BJ (cell line): Measurements from ENCODE around the gene RAP1GAP. TPM values are rescaled to one million over a fixed set of nuclear protein-coding genes. Genes with fewer than 3 reads are reported as not detected.
"Not testable (repeated sequence)": the region's sequence is repeated elsewhere in the genome, so short reads cannot be mapped to it uniquely, and the experiment has no call there.

ENCODE experiments used
- CTCF ChIA-PET: fragments of 350-600 bp; formaldehyde crosslinking; extraction: SDS; loops from one replicate; lab custom pipeline; 2021; ENCODE audit warnings: antibody characterized with exemption, inconsistent platforms; lab: Yijun Ruan, JAX
- POLR2A ChIA-PET: fragments of 300-600 bp; sonication (Branson Sonifier 250); formaldehyde crosslinking; extraction: SDS; loops from one replicate; lab custom pipeline; 2021; ENCODE audit warnings: antibody characterized with exemption; lab: Charles Lee
- DNase-seq: peaks from one replicate; pipeline ENCODE4 v3.0.0-alpha.2; 2011; ENCODE audit warnings: low read depth
- H3K27me3 ChIP-seq: 2 replicates; pipeline ENCODE4 v1.6.0; 2011; ENCODE audit warnings: low read length; ENCODE audit not compliant: control insufficient read depth, insufficient read depth
- H3K36me3 ChIP-seq: 2 replicates; pipeline ENCODE4 v1.5.1; 2011; ENCODE audit warnings: low read length; ENCODE audit not compliant: control insufficient read depth, insufficient read depth
- H3K4me3 ChIP-seq: 2 replicates; pipeline ENCODE4 v1.5.1; 2011; ENCODE audit warnings: low read depth, mild to moderate bottlenecking, control low read depth, low read length
- polyA plus RNA-seq: library from polyadenylated mRNA; depleted of rRNA; stranded (reverse); fragments of >200 nt; gene quantifications from 2 replicates; pipeline ENCODE4 v1.2.3, GENCODE V29; 2011
- TF ChIP-seq, protein P1 (sequence below): IDR thresholded peaks from 2 replicates; pipeline ENCODE4 v1.5.1; 2011; ENCODE audit warnings: low read depth, mild to moderate bottlenecking, control low read depth, inconsistent platforms, low read length, moderate library complexity; ENCODE audit not compliant: insufficient read depth

Gene RAP1GAP
- polyA plus RNA-seq, 1 experiment: 0.16 TPM

DNA sequence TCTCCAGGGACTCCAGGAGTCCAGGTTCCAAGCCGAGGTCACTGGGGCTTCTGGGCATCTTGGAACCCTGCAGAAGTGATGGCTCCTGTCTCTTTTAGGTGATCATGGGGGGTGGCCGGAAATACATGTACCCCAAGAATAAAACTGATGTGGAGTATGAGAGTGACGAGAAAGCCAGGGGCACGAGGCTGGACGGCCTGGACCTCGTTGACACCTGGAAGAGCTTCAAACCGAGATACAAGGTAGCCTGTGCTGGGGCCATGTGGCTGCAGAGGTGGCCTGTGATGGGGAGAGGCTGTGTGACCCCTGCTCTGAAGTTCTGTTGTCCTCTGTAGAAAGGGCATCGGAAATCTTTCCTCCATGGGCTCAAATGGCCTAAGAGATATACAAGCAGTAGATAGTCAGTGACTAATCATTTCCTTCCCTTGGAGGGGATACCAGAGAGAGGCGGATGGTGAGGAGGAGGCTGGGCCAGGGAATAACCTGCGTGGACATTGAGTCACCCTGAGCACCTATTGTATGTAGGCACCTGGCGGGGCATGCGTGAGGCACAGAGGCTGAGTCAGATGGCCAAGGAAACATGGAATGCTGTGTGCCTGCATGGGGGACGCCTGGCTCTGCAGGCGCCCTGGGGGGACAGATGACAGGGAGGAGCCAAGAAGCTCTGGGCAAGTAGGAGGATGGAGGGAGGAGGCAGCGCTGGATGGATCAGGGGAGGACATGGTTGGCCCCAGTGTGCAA lies 101.0 kb downstream of the RAP1GAP start:
- TF ChIP-seq, protein P1, sequence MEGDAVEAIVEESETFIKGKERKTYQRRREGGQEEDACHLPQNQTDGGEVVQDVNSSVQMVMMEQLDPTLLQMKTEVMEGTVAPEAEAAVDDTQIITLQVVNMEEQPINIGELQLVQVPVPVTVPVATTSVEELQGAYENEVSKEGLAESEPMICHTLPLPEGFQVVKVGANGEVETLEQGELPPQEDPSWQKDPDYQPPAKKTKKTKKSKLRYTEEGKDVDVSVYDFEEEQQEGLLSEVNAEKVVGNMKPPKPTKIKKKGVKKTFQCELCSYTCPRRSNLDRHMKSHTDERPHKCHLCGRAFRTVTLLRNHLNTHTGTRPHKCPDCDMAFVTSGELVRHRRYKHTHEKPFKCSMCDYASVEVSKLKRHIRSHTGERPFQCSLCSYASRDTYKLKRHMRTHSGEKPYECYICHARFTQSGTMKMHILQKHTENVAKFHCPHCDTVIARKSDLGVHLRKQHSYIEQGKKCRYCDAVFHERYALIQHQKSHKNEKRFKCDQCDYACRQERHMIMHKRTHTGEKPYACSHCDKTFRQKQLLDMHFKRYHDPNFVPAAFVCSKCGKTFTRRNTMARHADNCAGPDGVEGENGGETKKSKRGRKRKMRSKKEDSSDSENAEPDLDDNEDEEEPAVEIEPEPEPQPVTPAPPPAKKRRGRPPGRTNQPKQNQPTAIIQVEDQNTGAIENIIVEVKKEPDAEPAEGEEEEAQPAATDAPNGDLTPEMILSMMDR: no peak
- ChIA-PET POLR2A (no interaction called here), CTCF (interaction anchor here (1.0 to 1.8 kb wide), 3 partner anchors 197 to 200 kb away, joined by 5 to 7 read pairs (median 5); no protein-coding TSS in a partner anchor)
- Histone ChIP-seq H3K27me3 (peaks cover 2% of the 10 kb centered on the region; the same call in 1 of the 2 replicates), H3K36me3 (no peaks in the 10 kb centered on the region), H3K4me3 (no peak overlapping the region)
- no peak for DNase-seq

DNA sequence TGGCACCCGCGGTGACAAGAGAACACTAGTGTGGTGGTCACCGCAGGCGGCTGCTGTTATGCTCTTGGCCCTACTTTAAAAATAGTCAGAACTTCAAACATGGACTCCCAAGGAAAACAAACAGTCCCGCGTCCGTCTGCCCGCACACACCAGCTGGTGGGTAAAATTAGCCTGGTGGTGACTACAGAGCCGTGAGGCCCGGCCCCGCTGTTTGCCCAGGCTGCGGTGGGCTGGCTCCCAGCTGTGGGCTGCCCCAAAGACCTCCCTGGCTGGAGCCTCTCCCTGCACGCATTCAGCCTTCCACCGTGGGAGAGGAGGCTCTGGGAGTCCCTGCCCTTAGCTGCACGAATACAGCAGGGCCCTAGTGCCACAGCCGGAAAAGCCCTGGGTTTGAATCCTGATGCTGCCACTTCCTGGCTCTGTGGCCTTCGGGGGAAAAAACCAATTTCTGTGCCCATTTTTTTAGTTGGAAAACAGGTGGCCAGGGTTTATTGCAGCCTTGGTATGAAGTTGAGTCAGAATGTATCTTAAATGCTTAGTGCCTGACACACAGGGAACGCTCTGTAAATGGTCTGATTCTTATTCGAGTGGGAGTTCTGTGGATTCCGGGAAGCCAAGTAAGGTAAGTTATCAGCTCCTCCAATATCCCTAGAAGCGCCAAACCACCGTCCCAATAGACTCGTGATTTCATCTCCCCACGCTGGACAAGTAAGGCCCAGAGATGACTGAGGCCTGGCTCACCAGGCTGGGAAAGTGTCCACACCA lies 101.7 kb downstream of the RAP1GAP start:
- Histone ChIP-seq H3K36me3 (no peaks in the 10 kb centered on the region), H3K27me3 (no peaks in the 10 kb centered on the region), H3K4me3 (no peak overlapping the region)
- DNase-seq: peak; percentile 73
- POLR2A ChIA-PET: no interaction called here
- TF ChIP-seq, protein P1: no peak
- CTCF ChIA-PET: interaction anchor here (1.6 to 1.8 kb wide), 3 partner anchors 58 to 197 kb away, joined by 5 to 7 read pairs (median 6); partner anchors contain the start of gene ALPL

DNA sequence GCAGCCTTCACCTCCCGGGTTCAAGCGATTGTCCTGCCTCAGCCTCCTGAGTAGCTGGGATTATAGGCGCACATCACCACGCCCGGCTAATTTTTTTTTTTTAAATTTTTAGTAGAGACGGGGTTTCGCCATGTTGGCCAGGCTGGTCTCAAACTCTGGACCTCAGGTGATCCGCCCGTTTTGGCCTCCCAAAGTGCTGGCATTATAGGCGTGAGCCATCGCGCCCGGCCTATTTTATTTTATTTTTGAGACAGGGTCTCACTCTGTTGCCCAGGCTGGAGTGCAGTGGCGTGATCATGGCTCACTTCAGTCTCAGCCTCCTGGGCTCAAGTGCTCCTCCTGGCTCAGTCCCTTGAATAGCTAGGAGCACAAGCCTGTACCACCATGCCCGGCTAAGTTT lies 102.8 kb downstream of the RAP1GAP start:
- CTCF ChIA-PET: interaction anchor here (1.6 kb wide), 1 partner anchor 57 kb away, joined by 6 read pairs; the partner anchor contains the start of gene ALPL
- H3K4me3 ChIP-seq, H3K27me3 ChIP-seq, DNase-seq, POLR2A ChIA-PET, H3K36me3 ChIP-seq: not testable (repeated sequence)

DNA sequence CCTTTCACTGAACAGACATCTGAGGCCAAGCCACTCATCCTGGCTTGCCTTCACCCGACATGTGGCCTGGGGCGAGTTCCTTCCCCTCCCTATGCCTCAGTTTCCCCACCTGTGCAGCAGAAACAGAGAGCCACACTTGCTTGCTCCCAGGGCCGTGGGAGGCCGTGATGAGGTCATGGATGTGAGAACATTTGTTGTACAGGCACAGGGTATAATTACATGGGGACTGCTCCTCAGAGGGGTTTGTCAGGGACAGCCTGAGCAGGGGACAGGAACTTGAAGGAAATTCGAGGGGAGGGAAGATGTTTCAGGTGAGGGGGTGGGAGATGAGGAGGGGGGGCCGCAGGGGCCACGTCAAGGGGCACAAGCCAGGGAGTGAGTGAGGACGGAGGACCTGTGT lies 103.9 kb downstream of the RAP1GAP start:
- ChIA-PET CTCF (no interaction called here), POLR2A (no interaction called here)
- Histone ChIP-seq H3K36me3 (no peaks in the 10 kb centered on the region), H3K4me3 (no peak overlapping the region), H3K27me3 (0 out of 2 replicates have a peak, but pooled peaks cover 3% of the 10 kb centered on the region)
- no peak for DNase-seq
- TF ChIP-seq, protein P1: no peak

DNA sequence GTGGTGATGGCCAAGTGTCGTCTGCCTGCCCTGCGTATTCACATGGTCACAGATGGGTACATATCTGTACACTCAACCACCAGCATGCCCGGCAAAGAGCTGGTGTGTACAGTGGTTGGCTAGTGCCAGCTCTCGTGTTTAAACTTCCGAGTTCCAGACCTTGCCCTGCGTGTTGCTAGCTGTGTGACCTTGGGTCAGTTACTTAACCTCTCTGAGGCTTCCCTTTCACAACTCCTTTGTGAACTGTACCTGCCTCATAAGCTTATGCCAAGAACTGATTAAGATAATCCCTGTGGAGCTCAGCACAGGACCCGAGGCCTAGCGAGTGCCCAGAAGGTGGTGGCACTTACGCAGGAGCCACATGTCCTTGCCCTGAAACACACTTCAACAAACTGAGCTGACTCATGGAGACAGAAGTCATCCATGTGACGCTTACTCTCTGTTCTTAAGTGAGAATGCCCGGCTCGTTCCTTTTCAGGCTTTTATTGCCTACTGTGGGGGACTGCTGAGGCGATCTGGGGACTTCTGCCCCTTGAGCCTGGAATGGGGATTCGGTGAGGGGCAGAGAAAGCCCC lies 104.5 kb downstream of the RAP1GAP start:
- ChIA-PET CTCF (no interaction called here), POLR2A (no interaction called here)
- Histone ChIP-seq H3K36me3 (no peaks in the 10 kb centered on the region), H3K4me3 (no peak overlapping the region), H3K27me3 (0 out of 2 replicates have a peak, but pooled peaks cover 3% of the 10 kb centered on the region)
- no peak for DNase-seq
- TF ChIP-seq, protein P1: no peak
